SK-N-SH (cell line): Measurements from ENCODE around the gene GCN1. TPM values are rescaled to one million over a fixed set of nuclear protein-coding genes. Genes with fewer than 3 reads are reported as not detected.

Experiments
- CTCF ChIA-PET: fragments of 300-600, 350-600 bp; formaldehyde crosslinking; extraction: SDS; loops from one replicate; lab custom pipeline; 2021; lab: Yijun Ruan, JAX
- POLR2A ChIA-PET: fragments of 350-600 bp; sonication (Branson Sonifier 250); formaldehyde crosslinking; extraction: SDS; loops from one replicate; lab custom pipeline; 2020; ENCODE audit warnings: antibody characterized with exemption, inconsistent platforms; lab: Yijun Ruan, JAX
- DNase-seq: peaks from one replicate; pipeline ENCODE4 v3.0.0; 2012
- H2AFZ ChIP-seq: fragments of 200-600 bp; sonication (generic); 2 replicates; pipeline ENCODE4 v1.8.1; 2016; ENCODE audit warnings: antibody characterized with exemption, mild to moderate bottlenecking, low read depth
- H3F3A ChIP-seq: fragments of 200-600 bp; sonication (generic); replicated peaks from 2 replicates; pipeline ENCODE3; 2016; ENCODE audit warnings: antibody characterized with exemption, mild to moderate bottlenecking; ENCODE audit not compliant: insufficient read depth
- H3K27ac ChIP-seq, 2 experiments: fragments of 200-500 bp in 1 of 2; fragments of 200-600 bp in 1 of 2; sonication (Bioruptor generic) in 1 of 2; sonication (generic), shearing (Covaris generic) in 1 of 2; 2 replicates each; pipeline versions ENCODE4 v1.5.1 to v1.6.1; 2014 to 2016; ENCODE audit warnings: low read depth in 2 of 2, inconsistent platforms in 1 of 2, low read length in 1 of 2, mild to moderate bottlenecking in 1 of 2, mixed read lengths in 1 of 2
- H3K27me3 ChIP-seq: fragments of 200-600 bp; sonication (generic), shearing (Covaris generic); 2 replicates; pipeline ENCODE4 v1.6.1; 2016; ENCODE audit warnings: mixed run types; ENCODE audit not compliant: insufficient read depth
- H3K36me3 ChIP-seq, 2 experiments: fragments of 200-500 bp in 1 of 2; fragments of 200-600 bp in 1 of 2; sonication (Bioruptor generic) in 1 of 2; sonication (generic) in 1 of 2; replicated peaks in 1 of 2; 2 replicates each; pipeline versions ENCODE3 to v1.5.1; 2014 to 2016; ENCODE audit warnings: low read length in 1 of 2, mild to moderate bottlenecking in 1 of 2; ENCODE audit not compliant: insufficient read depth in 2 of 2, control insufficient read depth in 1 of 2
- H3K4me1 ChIP-seq, 2 experiments: fragments of 200-500 bp in 1 of 2; fragments of 200-600 bp in 1 of 2; sonication (Bioruptor generic) in 1 of 2; sonication (generic), shearing (Covaris generic) in 1 of 2; 2 replicates each; pipeline versions ENCODE4 v1.5.1 to v1.6.1; 2014 to 2016; ENCODE audit warnings: low read depth in 1 of 2, low read length in 1 of 2, mixed run types in 1 of 2; ENCODE audit not compliant: insufficient read depth in 2 of 2, control insufficient read depth in 1 of 2
- H3K4me2 ChIP-seq: fragments of 200-600 bp; sonication (generic), shearing (Covaris generic); 2 replicates; pipeline ENCODE4 v1.6.1; 2017; ENCODE audit warnings: mixed run types
- H3K4me3 ChIP-seq, 2 experiments: fragments of 200-500 bp in 1 of 2; fragments of 200-600 bp in 1 of 2; sonication (Bioruptor generic) in 1 of 2; sonication (generic), shearing (Covaris generic) in 1 of 2; 2 replicates each; pipeline versions ENCODE4 v1.5.1 to v1.8.1; 2014 to 2016; ENCODE audit warnings: low read depth in 2 of 2, inconsistent platforms in 1 of 2, low read length in 1 of 2, mild to moderate bottlenecking in 1 of 2, mixed read lengths in 1 of 2, moderate library complexity in 1 of 2
- H3K79me2 ChIP-seq: fragments of 200-600 bp; sonication (generic); 2 replicates; pipeline ENCODE4 v1.8.1; 2017; ENCODE audit warnings: mild to moderate bottlenecking; ENCODE audit not compliant: insufficient read depth
- H3K9ac ChIP-seq: fragments of 200-600 bp; sonication (generic); 2 replicates; pipeline ENCODE4 v1.6.1; 2017; ENCODE audit warnings: mixed run types
- H3K9me2 ChIP-seq: fragments of 200-600 bp; sonication (generic); 2 replicates; pipeline ENCODE4 v1.6.1; 2017; ENCODE audit warnings: mixed run types
- H3K9me3 ChIP-seq: fragments of 200-600 bp; sonication (generic); 2 replicates; pipeline ENCODE4 v1.6.1; 2017; ENCODE audit warnings: mixed run types, mild to moderate bottlenecking, moderate library complexity
- H4K20me1 ChIP-seq: fragments of 200-600 bp; sonication (generic); 2 replicates; pipeline ENCODE4 v1.6.1; 2017; ENCODE audit warnings: mild to moderate bottlenecking, mixed run types; ENCODE audit not compliant: insufficient read depth
- CHD2 ChIP-seq: fragments of 150-350 bp; IDR thresholded peaks from 2 replicates; pipeline ENCODE4 v1.6.1; 2018; ENCODE audit warnings: low read length; ENCODE audit not compliant: partially characterized antibody
- CTCF ChIP-seq: fragments of 200-600 bp; sonication (generic); IDR thresholded peaks from 2 replicates; pipeline ENCODE4 v1.6.1; 2017; ENCODE audit warnings: antibody characterized with exemption, mild to moderate bottlenecking, moderate library complexity
- ELF1 ChIP-seq: IDR thresholded peaks from 2 replicates; pipeline ENCODE4 v1.4.0; 2012
- EZH2phosphoT487 ChIP-seq: fragments of 200-600 bp; sonication (generic); IDR thresholded peaks from 2 replicates; pipeline ENCODE4 v1.6.1; 2017; ENCODE audit warnings: low read depth, mixed run types, mild to moderate bottlenecking, antibody characterized with exemption, moderate library complexity, borderline replicate concordance
- FOXJ3 ChIP-seq: sonication (generic); formaldehyde crosslinking; IDR thresholded peaks from 2 replicates; pipeline ENCODE4 v1.5.1; 2020; ENCODE audit warnings: mild to moderate bottlenecking, missing genetic modification reagents
- FOXM1 ChIP-seq: IDR thresholded peaks from 2 replicates; pipeline ENCODE4 v1.4.0; 2012; ENCODE audit warnings: low read depth, mild to moderate bottlenecking
- GABPA ChIP-seq: IDR thresholded peaks from 2 replicates; pipeline ENCODE4 v1.4.0; 2012; ENCODE audit warnings: low read depth, mild to moderate bottlenecking
- GATA2 ChIP-seq: sonication (generic); formaldehyde crosslinking; IDR thresholded peaks from 2 replicates; pipeline ENCODE4 v1.5.0; 2020; ENCODE audit warnings: mild to moderate bottlenecking, missing genetic modification reagents
- JUND ChIP-seq: IDR thresholded peaks from 2 replicates; pipeline ENCODE4 v1.4.0; 2012
- MAX ChIP-seq: IDR thresholded peaks from 2 replicates; pipeline ENCODE4 v1.4.0; 2012; ENCODE audit warnings: low read depth
- MXI1 ChIP-seq: IDR thresholded peaks from 2 replicates; pipeline ENCODE4 v1.6.1; 2012; ENCODE audit warnings: mild to moderate bottlenecking, low read depth, low read length, improper control_type of control experiment
- PBX3 ChIP-seq: IDR thresholded peaks from 2 replicates; pipeline ENCODE4; 2012
- RAD21 ChIP-seq: IDR thresholded peaks from 2 replicates; pipeline ENCODE4 v1.6.1; 2012; ENCODE audit warnings: mild to moderate bottlenecking, low read length
- TAF1 ChIP-seq: IDR thresholded peaks from 2 replicates; pipeline ENCODE4 v1.6.1; 2012; ENCODE audit warnings: low read depth, mild to moderate bottlenecking, low read length, moderate library complexity, borderline replicate concordance
- TEAD4 ChIP-seq: IDR thresholded peaks from 2 replicates; pipeline ENCODE4 v1.4.0; 2012; ENCODE audit warnings: mild to moderate bottlenecking, borderline replicate concordance; ENCODE audit not compliant: insufficient read depth
- USF2 ChIP-seq: fragments of 150-350 bp; IDR thresholded peaks from 2 replicates; pipeline ENCODE4 v1.6.1; 2017; ENCODE audit warnings: antibody characterized with exemption, low read length, low read depth, borderline replicate concordance
- WGBS: methylation state at CpG from one replicate; pipeline ENCODE4 v1.1.6; 2017; ENCODE audit warnings: low lambda C conversion rate; 5-methylcytosine and 5-hydroxymethylcytosine counted together
- polyA plus RNA-seq, 3 experiments: library from polyadenylated mRNA; depleted of rRNA; stranded (reverse); fragments of >200 nt; gene quantifications; 2 replicates each; pipeline ENCODE4 v1.2.3, GENCODE V29; 2012

The GCN1 gene
- polyA plus RNA-seq, 1 of the 3 experiments (the other 2 are of a cell fraction) = 54.4 TPM

GRCh38 chr12:120156315-120157259 is 37.9 kb downstream of the GCN1 start:
- Histone ChIP-seq H3K4me2 (no peak overlapping the region), H3K27me3 (no peaks in the 10 kb centered on the region), H3K4me1 (no peaks in the 10 kb centered on the region), H3K9me3 (no peaks in the 10 kb centered on the region), H3K4me3 (no peak overlapping the region), H3K36me3 (peaks cover 33 to 89% of the 10 kb centered on the region in 2 experiments), H4K20me1 (no peaks in the 10 kb centered on the region), H3K9me2 (no peaks in the 10 kb centered on the region), H3K27ac (no peak overlapping the region), H3K9ac (no peak overlapping the region), H3K79me2 (no peaks in the 10 kb centered on the region), H2AFZ (no peak overlapping the region), H3F3A (no peaks in the 10 kb centered on the region)
- ChIA-PET CTCF (no interaction called here), POLR2A (no interaction called here)
- WGBS = 90% methylated on average over 16 of the region's 22 CpGs
- no peak for DNase-seq
- no peak for TF ChIP-seq RAD21
- no peak for TF ChIP-seq TEAD4
- TF ChIP-seq GABPA = no peak
- no peak for TF ChIP-seq MAX
- TF ChIP-seq ELF1 = no peak
- no peak for TF ChIP-seq FOXJ3 (CRISPR knock-in tag)
- TF ChIP-seq FOXM1 = no peak
- TF ChIP-seq TAF1 = no peak
- TF ChIP-seq MXI1 = no peak
- TF ChIP-seq CTCF = no peak
- no peak for TF ChIP-seq EZH2phosphoT487
- TF ChIP-seq USF2 = no peak
- TF ChIP-seq GATA2 (CRISPR knock-in tag) = no peak
- no peak for TF ChIP-seq JUND
- no peak for TF ChIP-seq PBX3
- TF ChIP-seq CHD2 = no peak
